ENCODE results near the gene STK32C. TPM values are rescaled to one million over a fixed set of nuclear protein-coding genes. Genes with fewer than 3 reads are reported as not detected.

STK32C gene
- total and polyA plus RNA-seq, 2 donors from 2014 or later = 11.6 to 14.4 TPM

- no peaks in the 10 kb centered on the region for H3K9me3 ChIP-seq (ENCODE audit: control insufficient read depth in 2 of 3, insufficient read depth in 1 of 3, low read length in 3 of 3)
- H3K27me3 ChIP-seq (ENCODE audit: control insufficient read depth, insufficient read depth, low read length) = no peaks in the 10 kb centered on the region
- intact Hi-C loops (cut with DNase I) = no loop called here
- peaks cover 0 to 14% (median 9%) of the 10 kb centered on the region in 3 donors for H3K36me3 ChIP-seq (ENCODE audit: control insufficient read depth in 2 of 3, insufficient read depth in 3 of 3, low read length in 3 of 3)
- no peak overlapping the region for H3K4me3 ChIP-seq (ENCODE audit: low read length in 3 of 3)
- no peak for TF ChIP-seq CTCF (IDR thresholded peaks at IDR 0.05; ENCODE audit: borderline replicate concordance, extremely low read depth, insufficient read depth)
- FAIRE-seq (no peak), DNase-seq (no peak)
- no peak overlapping the region for H3K9ac ChIP-seq (ENCODE audit: low read length in 3 of 3)
- H3K4me1 ChIP-seq (ENCODE audit: control insufficient read depth in 2 of 3, insufficient read depth in 2 of 3, low read depth in 1 of 3, low read length in 3 of 3) = no peaks in the 10 kb centered on the region
- no peak overlapping the region for H3K27ac ChIP-seq (ENCODE audit: low read depth in 2 of 2, low read length in 2 of 2)
These were observed 39.6 kb upstream of the STK32C start for GRCh38 chr10:132347211-132347930.

- no peak overlapping the region for H3K27ac ChIP-seq (ENCODE audit: low read depth in 2 of 2, low read length in 2 of 2)
- no peaks in the 10 kb centered on the region for H3K9me3 ChIP-seq (ENCODE audit: control insufficient read depth in 2 of 3, insufficient read depth in 1 of 3, low read length in 3 of 3)
- no peak overlapping the region for H3K9ac ChIP-seq (ENCODE audit: low read length in 3 of 3)
- H3K4me1 ChIP-seq (ENCODE audit: control insufficient read depth in 2 of 3, insufficient read depth in 2 of 3, low read depth in 1 of 3, low read length in 3 of 3) = no peaks in the 10 kb centered on the region
- H3K27me3 ChIP-seq (ENCODE audit: control insufficient read depth, insufficient read depth, low read length) = no peaks in the 10 kb centered on the region
- no peak for DNase-seq
- TF ChIP-seq CTCF (IDR thresholded peaks at IDR 0.05; ENCODE audit: borderline replicate concordance, extremely low read depth, insufficient read depth) = no peak
- intact Hi-C loops (cut with DNase I) = no loop called here
- no peak for FAIRE-seq
- peaks cover 0 to 14% (median 9%) of the 10 kb centered on the region in 3 donors for H3K36me3 ChIP-seq (ENCODE audit: control insufficient read depth in 2 of 3, insufficient read depth in 3 of 3, low read length in 3 of 3)
- no peak overlapping the region for H3K4me3 ChIP-seq (ENCODE audit: low read length in 3 of 3)
These were observed 39.1 kb upstream of the STK32C start for GRCh38 chr10:132346806-132347205.

- no peak for TF ChIP-seq CTCF (IDR thresholded peaks at IDR 0.05; ENCODE audit: borderline replicate concordance, extremely low read depth, insufficient read depth)
- Histone ChIP-seq H3K4me3 (ENCODE audit: low read length in 3 of 3) (no peak overlapping the region), H3K9me3 (ENCODE audit: control insufficient read depth in 2 of 3, insufficient read depth in 1 of 3, low read length in 3 of 3) (no peaks in the 10 kb centered on the region), H3K27ac (ENCODE audit: low read depth in 2 of 2, low read length in 2 of 2) (no peak overlapping the region), H3K4me1 (ENCODE audit: control insufficient read depth in 2 of 3, insufficient read depth in 2 of 3, low read depth in 1 of 3, low read length in 3 of 3) (no peaks in the 10 kb centered on the region), H3K36me3 (ENCODE audit: control insufficient read depth in 2 of 3, insufficient read depth in 3 of 3, low read length in 3 of 3) (peaks cover 0 to 14% (median 9%) of the 10 kb centered on the region in 3 donors), H3K27me3 (ENCODE audit: control insufficient read depth, insufficient read depth, low read length) (no peaks in the 10 kb centered on the region), H3K9ac (ENCODE audit: low read length in 3 of 3) (no peak overlapping the region)
- intact Hi-C loops (cut with DNase I) = no loop called here
- DNase-seq = no peak
- FAIRE-seq = no peak
These were observed 37.6 kb upstream of the STK32C start for GRCh38 chr10:132345345-132345744.
